DND-41 (cell line): Measurements from ENCODE around the gene DCAF7.
A peak's percentile ranks its signal among the peaks of the same experiment; 100 is the strongest.

ENCODE experiments used
- ATAC-seq: fragments of 200-7000 bp; cut with Tn5 transposase; 3 replicates; pipeline ENCODE4 v1.9.1; 2021; ENCODE audit warnings: low read depth; ENCODE audit not compliant: insufficient read depth
- DNase-seq: peaks from one replicate; pipeline ENCODE4 v3.0.0-alpha.2; 2020
- H2AFZ ChIP-seq: 2 replicates; pipeline ENCODE4 v1.6.0; 2012; ENCODE audit warnings: low read depth, low read length
- H3K27ac ChIP-seq: 2 replicates; pipeline ENCODE4 v1.5.1; 2012; ENCODE audit warnings: low read length, inconsistent platforms
- H3K27me3 ChIP-seq: fragments of 200-600 bp; sonication (generic); 2 replicates; pipeline ENCODE4 v1.6.0; 2012; ENCODE audit warnings: low read length, mild to moderate bottlenecking, inconsistent platforms; ENCODE audit not compliant: insufficient read depth, poor library complexity
- H3K36me3 ChIP-seq: 2 replicates; pipeline ENCODE4 v1.5.1; 2012; ENCODE audit warnings: low read length, inconsistent platforms; ENCODE audit not compliant: insufficient read depth
- H3K4me1 ChIP-seq: 2 replicates; pipeline ENCODE4 v1.5.1; 2012; ENCODE audit warnings: mild to moderate bottlenecking, low read length; ENCODE audit not compliant: insufficient read depth
- H3K4me2 ChIP-seq: 2 replicates; pipeline ENCODE4 v1.6.0; 2012; ENCODE audit warnings: mild to moderate bottlenecking, moderate library complexity, low read length, inconsistent platforms; ENCODE audit not compliant: insufficient read depth
- H3K4me3 ChIP-seq, 2 experiments: fragments of 200-600 bp in 1 of 2; shearing (Covaris generic) in 1 of 2; 2 replicates each; pipeline ENCODE4 v1.5.1; 2012 to 2016; ENCODE audit warnings: inconsistent platforms in 2 of 2, low read length in 2 of 2, mild to moderate bottlenecking in 2 of 2, low read depth in 1 of 2, moderate library complexity in 1 of 2
- H3K79me2 ChIP-seq: 2 replicates; pipeline ENCODE4 v1.6.0; 2012; ENCODE audit warnings: low read length, inconsistent platforms; ENCODE audit not compliant: insufficient read depth
- H3K9ac ChIP-seq: 2 replicates; pipeline ENCODE4 v1.6.0; 2012; ENCODE audit warnings: low read depth, mild to moderate bottlenecking, inconsistent platforms, low read length, moderate library complexity
- H3K9me3 ChIP-seq: 2 replicates; pipeline ENCODE4 v1.5.1; 2012; ENCODE audit warnings: low read length, moderate library complexity, mild to moderate bottlenecking, inconsistent platforms; ENCODE audit not compliant: insufficient read depth, severe bottlenecking
- H4K20me1 ChIP-seq: 2 replicates; pipeline ENCODE4 v1.6.0; 2012; ENCODE audit warnings: low read length; ENCODE audit not compliant: insufficient read depth
- EZH2 ChIP-seq: IDR thresholded peaks from 3 replicates; pipeline ENCODE4 v1.6.1; 2012; ENCODE audit warnings: borderline replicate concordance, low read depth, mild to moderate bottlenecking, moderate library complexity, low read length, inconsistent platforms; ENCODE audit not compliant: severe bottlenecking
- TF ChIP-seq, protein P1 (sequence below): IDR thresholded peaks from 2 replicates; pipeline ENCODE4 v1.5.1; 2012; ENCODE audit warnings: borderline replicate concordance, low read length, moderate library complexity, mild to moderate bottlenecking; ENCODE audit not compliant: poor library complexity, severe bottlenecking; ENCODE audit errors: extremely low read depth

DCAF7 gene

DNA sequence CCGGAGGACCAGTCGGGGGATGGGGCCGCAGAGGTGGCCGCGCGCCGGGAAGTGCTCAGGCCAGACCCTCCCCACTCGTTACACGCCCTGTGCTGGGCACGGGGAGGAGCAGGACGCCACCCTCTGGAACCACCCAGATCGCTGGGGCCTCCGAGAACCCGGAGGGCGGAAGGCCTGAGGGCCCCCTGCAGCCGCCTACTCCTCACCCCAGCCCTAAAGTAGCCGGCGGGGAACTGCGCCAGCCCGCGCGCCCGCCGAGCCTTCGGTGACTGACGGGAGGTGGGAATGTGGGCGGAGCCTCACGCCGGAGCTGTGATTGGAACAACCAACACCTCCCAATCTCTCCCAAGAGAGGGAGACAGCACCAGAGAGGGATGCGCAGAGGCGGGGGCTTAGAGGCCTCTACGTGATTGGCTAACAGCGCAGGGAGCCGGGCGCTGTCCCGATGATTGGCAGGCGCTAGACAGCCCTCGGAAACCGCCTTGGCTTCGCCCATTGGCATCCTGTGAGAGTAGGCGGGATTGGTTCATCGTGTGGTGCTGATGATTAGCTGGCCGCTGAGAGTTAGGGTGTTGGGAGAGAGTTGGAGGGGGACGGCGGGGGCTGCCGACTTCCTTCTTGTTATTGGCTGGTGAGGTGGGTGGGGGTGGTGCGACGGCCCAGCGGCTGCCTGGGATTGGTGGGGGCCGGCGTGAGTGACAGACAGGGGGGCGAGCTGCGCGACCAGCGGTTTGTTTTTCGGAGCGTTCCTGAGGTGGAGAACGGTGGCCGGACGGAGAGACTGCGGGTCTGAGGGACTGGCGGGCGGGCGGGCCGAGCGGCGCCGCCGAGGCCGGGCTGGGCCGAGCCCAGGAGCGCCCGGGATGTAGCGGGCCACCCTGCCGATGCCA, 71.7 kb downstream of the DCAF7 start, which contains the start of gene MAP3K3:
MAP3K3 (plus strand) TSS at position 734 of the 890 bp plus-strand sequence. CDS start 343 bp downstream, outside the sequence.
- H3K4me2 ChIP-seq, result peak within 1 kb of the TSS; percentile 90
- H4K20me1 ChIP-seq, result peaks cover 32% of the 10 kb centered on the region
- H2AFZ ChIP-seq, result peak within 1 kb of the TSS; percentile 85
- peak within 1 kb of the TSS; percentile 80 for H3K9ac ChIP-seq
- H3K4me3 ChIP-seq, result peak within 1 kb of the TSS; percentile 46 to 80; a peak in 3 of 4 replicates
- peak; percentile 92 for ATAC-seq
- peak within 1 kb of the TSS; percentile 80 for H3K27ac ChIP-seq
- H3K4me1 ChIP-seq, result peaks cover 36% of the 10 kb centered on the region
- peaks cover 42% of the 10 kb centered on the region for H3K79me2 ChIP-seq
- peak; percentile 100 for DNase-seq
- H3K36me3 ChIP-seq, result no peaks in the 10 kb centered on the region; the same call in 1 of the 2 replicates
- TF ChIP-seq, protein P1, sequence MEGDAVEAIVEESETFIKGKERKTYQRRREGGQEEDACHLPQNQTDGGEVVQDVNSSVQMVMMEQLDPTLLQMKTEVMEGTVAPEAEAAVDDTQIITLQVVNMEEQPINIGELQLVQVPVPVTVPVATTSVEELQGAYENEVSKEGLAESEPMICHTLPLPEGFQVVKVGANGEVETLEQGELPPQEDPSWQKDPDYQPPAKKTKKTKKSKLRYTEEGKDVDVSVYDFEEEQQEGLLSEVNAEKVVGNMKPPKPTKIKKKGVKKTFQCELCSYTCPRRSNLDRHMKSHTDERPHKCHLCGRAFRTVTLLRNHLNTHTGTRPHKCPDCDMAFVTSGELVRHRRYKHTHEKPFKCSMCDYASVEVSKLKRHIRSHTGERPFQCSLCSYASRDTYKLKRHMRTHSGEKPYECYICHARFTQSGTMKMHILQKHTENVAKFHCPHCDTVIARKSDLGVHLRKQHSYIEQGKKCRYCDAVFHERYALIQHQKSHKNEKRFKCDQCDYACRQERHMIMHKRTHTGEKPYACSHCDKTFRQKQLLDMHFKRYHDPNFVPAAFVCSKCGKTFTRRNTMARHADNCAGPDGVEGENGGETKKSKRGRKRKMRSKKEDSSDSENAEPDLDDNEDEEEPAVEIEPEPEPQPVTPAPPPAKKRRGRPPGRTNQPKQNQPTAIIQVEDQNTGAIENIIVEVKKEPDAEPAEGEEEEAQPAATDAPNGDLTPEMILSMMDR, result peak; percentile 34
- TF ChIP-seq EZH2, result no peak
- no peaks in the 10 kb centered on the region for H3K27me3 ChIP-seq
- no peaks in the 10 kb centered on the region for H3K9me3 ChIP-seq

DNA sequence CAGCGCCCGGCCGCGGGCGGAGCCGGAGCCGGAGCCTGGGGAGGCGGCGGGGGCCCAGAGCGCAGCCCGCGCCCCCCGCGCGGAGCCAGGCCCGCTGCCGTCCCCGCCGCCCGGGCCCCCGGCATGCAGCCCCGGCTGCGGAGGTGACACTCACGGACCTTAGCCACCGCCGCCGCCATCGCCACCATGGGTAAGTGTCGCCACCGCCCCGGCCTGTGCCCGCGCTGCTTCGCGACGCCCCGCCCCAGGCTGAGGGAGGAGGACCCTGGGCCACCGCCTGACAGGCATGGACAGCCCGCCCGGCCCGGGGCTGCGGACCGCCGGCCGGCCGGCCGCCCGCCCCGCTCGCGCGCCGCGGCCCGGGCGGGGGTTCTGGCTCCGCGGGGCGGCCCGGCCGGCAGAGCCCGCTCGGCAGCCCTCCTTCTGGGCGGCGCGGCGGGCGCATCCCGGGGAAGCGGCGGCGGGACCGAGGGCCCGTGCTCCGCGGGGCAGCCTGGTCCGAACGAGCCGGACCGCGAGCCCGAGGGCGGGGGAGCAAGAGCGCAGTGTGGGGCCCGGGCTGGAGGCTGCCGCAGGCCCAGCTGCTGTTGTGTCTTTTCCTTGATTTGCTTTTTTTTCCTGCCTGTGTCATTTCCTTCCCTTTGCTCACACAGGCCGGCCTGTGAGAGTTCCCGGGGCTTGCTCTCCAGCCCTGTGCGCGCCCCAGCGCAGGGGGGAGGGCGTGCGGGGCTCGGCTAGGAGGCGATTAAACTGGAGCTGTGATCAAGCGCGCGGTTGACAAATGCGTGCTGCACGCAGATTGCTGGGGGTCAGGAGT, 72.5 kb downstream of the DCAF7 start:
- H4K20me1 ChIP-seq, result peaks cover 33% of the 10 kb centered on the region
- no peaks in the 10 kb centered on the region for H3K9me3 ChIP-seq
- H3K9ac ChIP-seq, result peak overlapping the region; percentile 69
- no peak for ATAC-seq
- DNase-seq, result peak; percentile 72
- H3K79me2 ChIP-seq, result peaks cover 50% of the 10 kb centered on the region
- H2AFZ ChIP-seq, result peak overlapping the region; percentile 53
- no peaks in the 10 kb centered on the region; the same call in 1 of the 2 replicates for H3K36me3 ChIP-seq
- TF ChIP-seq, protein P1, result no peak
- no peak for TF ChIP-seq EZH2
- peak overlapping the region; percentile 45 to 80; a peak in 3 of 4 replicates for H3K4me3 ChIP-seq
- H3K27ac ChIP-seq, result peak overlapping the region; percentile 66
- H3K27me3 ChIP-seq, result no peaks in the 10 kb centered on the region
- peaks cover 36% of the 10 kb centered on the region for H3K4me1 ChIP-seq
- H3K4me2 ChIP-seq, result peak overlapping the region; percentile 71

DNA sequence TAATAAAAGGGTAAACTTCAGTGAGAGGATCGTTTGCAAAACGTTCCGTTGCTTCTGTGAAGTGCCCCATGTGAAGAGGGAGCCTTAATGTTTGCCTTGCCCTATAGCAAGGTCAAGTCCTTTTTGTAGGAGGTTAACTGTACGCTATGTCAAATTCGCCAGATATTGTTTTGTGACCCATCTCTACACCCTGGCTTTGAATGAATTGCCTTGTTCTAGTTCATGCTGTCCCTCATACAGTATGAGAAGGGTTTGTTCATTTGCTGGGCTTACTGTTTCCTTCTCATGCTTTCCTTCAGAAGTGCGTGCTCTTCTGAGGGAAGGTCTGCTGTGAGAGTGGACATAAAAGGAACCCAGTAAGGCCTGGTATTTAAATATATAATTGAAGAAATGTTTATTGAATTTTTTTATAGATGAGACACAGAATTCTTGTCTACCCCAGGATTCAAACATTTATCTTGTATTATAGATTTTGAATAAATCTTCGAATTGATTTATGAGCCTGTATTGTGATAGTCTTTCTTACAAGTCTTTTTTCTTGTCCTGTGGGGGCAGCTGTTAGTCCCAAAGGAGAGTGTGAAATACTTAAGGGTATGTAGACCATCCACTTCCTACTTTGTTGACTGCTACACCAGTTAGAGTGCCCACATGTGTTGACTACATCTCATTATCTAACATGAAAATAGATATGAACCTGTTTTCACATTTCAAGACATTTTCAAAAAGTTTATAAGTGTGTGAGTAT, 73.7 kb downstream of the DCAF7 start:
- peaks cover 62% of the 10 kb centered on the region for H3K79me2 ChIP-seq
- H3K9ac ChIP-seq, result peak overlapping the region; percentile 69
- H3K4me2 ChIP-seq, result peak overlapping the region; percentile 71
- TF ChIP-seq, protein P1, result no peak
- TF ChIP-seq EZH2, result no peak
- H3K36me3 ChIP-seq, result no peaks in the 10 kb centered on the region; the same call in 1 of the 2 replicates
- no peak overlapping the region for H2AFZ ChIP-seq
- no peaks in the 10 kb centered on the region for H3K27me3 ChIP-seq
- H3K27ac ChIP-seq, result peak overlapping the region; percentile 66; the same call in 1 of the 2 replicates
- H4K20me1 ChIP-seq, result peaks cover 33% of the 10 kb centered on the region
- H3K4me1 ChIP-seq, result peaks cover 36% of the 10 kb centered on the region
- H3K9me3 ChIP-seq, result no peaks in the 10 kb centered on the region
- ATAC-seq, result no peak
- H3K4me3 ChIP-seq, result peak overlapping the region; percentile 45 to 80; a peak in 3 of 4 replicates
- DNase-seq, result no peak
